Retinal pigment epithelial cell (primary cell): ENCODE results near the gene KIAA1586.

Experiments
- DNase-seq: peaks from one replicate; pipeline ENCODE4 v3.0.0-alpha.2; 2010; ENCODE audit warnings: low read depth
- H3K4me3 ChIP-seq: 2 replicates; pipeline ENCODE4 v1.5.1; 2011; ENCODE audit warnings: mild to moderate bottlenecking, low read length, control low read depth, moderate library complexity
- TF ChIP-seq, protein P1 (sequence below): conservative IDR thresholded peaks from 2 replicates; pipeline ENCODE4 v1.5.1; 2011; ENCODE audit warnings: low read depth, low read length, control low read depth, inconsistent platforms

Gene KIAA1586

DNA sequence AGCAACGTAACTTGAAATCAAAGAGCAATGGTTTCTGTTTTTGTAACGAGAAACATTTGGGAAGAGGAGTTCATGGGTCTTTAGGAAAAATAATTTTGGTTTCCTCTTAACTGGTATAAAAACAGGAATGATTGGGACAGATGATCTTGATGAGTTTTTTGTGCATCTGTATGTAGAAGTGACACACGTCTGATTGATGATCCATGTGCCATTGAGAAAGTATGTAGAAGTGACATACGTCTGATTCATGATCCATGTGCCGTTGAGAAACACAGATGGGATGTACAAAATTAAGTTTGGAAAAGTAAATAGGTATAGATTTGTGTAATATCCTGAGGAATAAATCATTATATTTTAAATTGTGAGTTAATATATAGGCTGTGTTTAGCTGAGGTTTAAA lies 2.1 kb downstream of the KIAA1586 start:
- H3K4me3 ChIP-seq, result no peak overlapping the region
- DNase-seq, result no peak
- TF ChIP-seq, protein P1, sequence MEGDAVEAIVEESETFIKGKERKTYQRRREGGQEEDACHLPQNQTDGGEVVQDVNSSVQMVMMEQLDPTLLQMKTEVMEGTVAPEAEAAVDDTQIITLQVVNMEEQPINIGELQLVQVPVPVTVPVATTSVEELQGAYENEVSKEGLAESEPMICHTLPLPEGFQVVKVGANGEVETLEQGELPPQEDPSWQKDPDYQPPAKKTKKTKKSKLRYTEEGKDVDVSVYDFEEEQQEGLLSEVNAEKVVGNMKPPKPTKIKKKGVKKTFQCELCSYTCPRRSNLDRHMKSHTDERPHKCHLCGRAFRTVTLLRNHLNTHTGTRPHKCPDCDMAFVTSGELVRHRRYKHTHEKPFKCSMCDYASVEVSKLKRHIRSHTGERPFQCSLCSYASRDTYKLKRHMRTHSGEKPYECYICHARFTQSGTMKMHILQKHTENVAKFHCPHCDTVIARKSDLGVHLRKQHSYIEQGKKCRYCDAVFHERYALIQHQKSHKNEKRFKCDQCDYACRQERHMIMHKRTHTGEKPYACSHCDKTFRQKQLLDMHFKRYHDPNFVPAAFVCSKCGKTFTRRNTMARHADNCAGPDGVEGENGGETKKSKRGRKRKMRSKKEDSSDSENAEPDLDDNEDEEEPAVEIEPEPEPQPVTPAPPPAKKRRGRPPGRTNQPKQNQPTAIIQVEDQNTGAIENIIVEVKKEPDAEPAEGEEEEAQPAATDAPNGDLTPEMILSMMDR, result no peak

DNA sequence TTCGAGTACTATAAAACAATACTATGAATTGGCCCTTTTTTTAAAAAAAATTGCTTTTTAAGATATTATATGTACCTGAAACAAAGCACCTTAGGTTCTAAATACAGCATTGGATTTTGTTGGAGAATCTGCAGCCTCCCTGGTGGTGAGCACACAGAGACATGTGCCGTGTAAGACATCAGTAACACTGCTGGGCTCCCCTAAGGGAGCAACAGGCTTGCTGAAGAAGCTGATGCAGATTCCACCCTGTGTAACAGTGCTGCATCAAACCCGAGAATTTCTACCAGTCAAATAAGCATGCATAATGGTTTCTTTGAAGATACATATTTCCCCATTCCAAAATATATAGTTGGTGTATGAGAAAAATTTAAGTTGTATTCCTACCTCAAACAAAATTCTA lies 17.4 kb downstream of the KIAA1586 start:
- TF ChIP-seq, protein P1, result no peak
- H3K4me3 ChIP-seq, result no peak overlapping the region
- DNase-seq, result no peak

DNA sequence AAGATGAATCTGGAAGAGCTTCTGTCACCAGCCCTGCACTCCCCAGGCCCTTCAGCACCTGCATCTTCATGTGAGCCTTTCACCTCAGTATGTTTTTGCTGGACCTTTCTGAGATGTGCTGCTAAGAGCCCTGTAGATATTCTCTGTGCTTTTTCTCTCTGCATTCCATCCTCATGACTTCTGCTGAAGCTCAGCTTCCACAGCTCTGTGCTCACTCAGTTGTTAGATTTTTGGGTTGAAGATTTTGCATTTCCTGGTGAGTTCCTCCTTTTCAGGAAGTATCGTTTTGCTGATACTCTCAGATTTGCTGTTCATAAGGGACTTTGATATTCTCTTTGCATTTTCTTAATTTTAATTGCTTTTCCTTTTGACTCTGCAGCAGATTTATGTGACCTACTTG lies 18.3 kb downstream of the KIAA1586 start:
- TF ChIP-seq, protein P1, result no peak
- DNase-seq, result no peak
- H3K4me3 ChIP-seq, result no peak overlapping the region

DNA sequence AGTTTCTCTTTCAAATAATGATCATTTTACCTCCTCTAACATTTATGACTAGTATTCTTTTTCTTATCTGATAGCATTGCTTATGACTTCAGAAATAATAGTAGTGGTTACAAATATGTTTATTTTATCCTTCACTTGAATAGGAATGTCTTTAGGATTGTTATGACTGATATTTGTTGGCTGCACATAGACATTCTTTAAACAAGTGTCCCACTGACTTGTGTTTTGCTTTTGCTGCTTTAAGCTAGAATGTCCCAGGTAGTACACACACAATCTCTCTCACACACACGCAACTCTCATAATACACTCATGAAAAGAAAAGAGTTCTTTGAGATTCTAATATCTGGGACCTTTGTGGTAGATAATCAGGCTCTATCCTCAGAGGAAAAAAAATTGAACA lies 21.6 kb downstream of the KIAA1586 start:
- TF ChIP-seq, protein P1, result no peak
- no peak for DNase-seq
- H3K4me3 ChIP-seq, result no peak overlapping the region

DNA sequence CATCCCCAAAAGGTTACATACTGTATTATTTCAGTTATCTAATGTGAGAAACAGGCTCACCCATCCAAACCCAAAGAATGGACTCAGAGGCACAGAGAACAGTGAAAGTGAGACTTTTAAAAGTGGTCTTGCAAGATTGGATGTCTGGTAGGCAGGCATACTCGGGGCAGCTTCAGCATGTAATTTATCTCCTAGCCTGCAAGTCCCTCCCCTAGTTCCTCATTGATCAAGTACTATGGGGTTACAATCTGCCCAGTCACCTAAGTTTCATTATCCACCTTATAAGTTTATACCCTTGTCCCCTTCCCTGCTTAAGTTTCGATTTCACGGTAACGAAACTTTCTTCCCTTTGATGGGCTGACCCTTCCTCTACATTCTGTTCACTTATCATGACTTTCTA lies 22.7 kb downstream of the KIAA1586 start:
- no peak overlapping the region for H3K4me3 ChIP-seq
- DNase-seq, result no peak
- TF ChIP-seq, protein P1, result no peak

DNA sequence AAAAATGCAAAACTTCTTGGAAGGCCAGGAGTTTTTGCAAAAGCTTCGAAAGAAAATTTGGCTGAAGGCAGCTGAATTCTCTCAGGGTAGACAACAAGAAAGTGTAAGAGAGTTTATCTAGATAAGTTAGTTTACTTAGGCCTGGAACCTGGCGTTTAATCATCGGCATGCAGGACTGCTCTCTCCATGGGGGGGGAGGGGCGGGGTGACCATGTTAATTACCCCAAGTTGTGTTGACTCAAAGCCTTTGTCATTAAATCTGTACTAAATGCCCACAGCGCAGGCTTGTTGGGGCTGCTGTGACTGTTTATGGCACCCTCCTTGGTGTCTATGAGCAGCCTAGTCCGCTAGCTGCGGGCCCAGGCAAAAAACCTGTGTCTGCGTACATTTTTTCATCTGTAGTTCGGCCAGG lies 23.4 kb downstream of the KIAA1586 start:
- TF ChIP-seq, protein P1, result no peak
- no peak overlapping the region for H3K4me3 ChIP-seq
- no peak for DNase-seq

DNA sequence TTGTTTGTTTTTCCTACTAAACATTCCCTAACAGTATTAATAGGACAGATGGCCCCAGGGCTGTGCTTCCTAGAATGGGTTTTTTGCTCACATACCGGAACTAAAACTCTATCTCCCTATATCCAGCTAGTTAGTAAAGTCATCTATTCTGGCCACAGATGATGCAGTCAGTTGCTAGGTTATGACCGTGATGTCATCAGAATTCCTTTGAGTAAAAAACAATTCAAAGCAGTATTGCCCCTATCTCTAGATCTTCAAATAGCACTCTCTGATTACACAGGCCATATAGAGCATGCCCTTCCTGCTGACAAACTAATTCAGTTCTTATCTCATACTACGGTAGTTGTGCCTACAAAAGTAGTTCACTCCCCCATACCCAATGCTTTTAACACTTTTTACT lies 25.6 kb downstream of the KIAA1586 start:
- TF ChIP-seq, protein P1, result no peak
- DNase-seq, result no peak
- no peak overlapping the region for H3K4me3 ChIP-seq
